Spleen (tissue), 11 donors: Measurements from ENCODE around the gene PRTN3. TPM values are rescaled to one million over a fixed set of nuclear protein-coding genes. Genes with fewer than 3 reads are reported as not detected.
A peak's percentile ranks its signal among the peaks of the same experiment; 100 is the strongest.

Experiments
- DNase-seq: peaks from one replicate; pipeline ENCODE4 v3.0.0-alpha.2; 2020
- H3K27ac ChIP-seq, 8 donors: fragments of 200-600 bp; sonication (generic) in 7 of 8; 1 replicate in 4 of 8; 2 replicates in 4 of 8; pipeline versions ENCODE4 v1.5.0 to v1.8.0; 2016 to 2021; ENCODE audit warnings: inconsistent platforms in 4 of 8, mild to moderate bottlenecking in 4 of 8, moderate library complexity in 1 of 8
- H3K27me3 ChIP-seq, 7 donors: fragments of 200-600 bp; sonication (generic) in 6 of 7; replicated peaks in 1 of 7; 1 replicate in 4 of 7; 2 replicates in 3 of 7; pipeline versions ENCODE4 v1.5.0 to v1.8.0; 2016 to 2021; ENCODE audit warnings: inconsistent platforms in 3 of 7, mild to moderate bottlenecking in 1 of 7
- H3K36me3 ChIP-seq, 6 donors: fragments of 200-600 bp; sonication (generic) in 5 of 6; 1 replicate in 4 of 6; 2 replicates in 2 of 6; pipeline versions ENCODE4 v1.5.0 to v1.8.0; 2016 to 2021; ENCODE audit warnings: inconsistent platforms in 2 of 6
- H3K4me1 ChIP-seq, 6 donors: fragments of 200-600 bp; sonication (generic) in 5 of 6; 1 replicate in 3 of 6; 2 replicates in 3 of 6; pipeline versions ENCODE4 v1.5.0 to v1.8.0; 2016 to 2021; ENCODE audit warnings: inconsistent platforms in 3 of 6
- H3K4me3 ChIP-seq, 8 donors: fragments of 200-600 bp; sonication (generic) in 7 of 8; 1 replicate in 4 of 8; 2 replicates in 4 of 8; pipeline versions ENCODE4 v1.5.0 to v1.8.0; 2016 to 2021; ENCODE audit warnings: inconsistent platforms in 4 of 8, mild to moderate bottlenecking in 4 of 8, moderate library complexity in 2 of 8
- H3K9me3 ChIP-seq, 8 donors: fragments of 200-600 bp; sonication (generic) in 7 of 8; 1 replicate in 4 of 8; 2 replicates in 4 of 8; pipeline versions ENCODE4 v1.5.0 to v1.8.0; 2016 to 2021; ENCODE audit warnings: inconsistent platforms in 4 of 8
- POLR2A ChIP-seq, 3 donors: fragments of 450-650 bp; IDR thresholded peaks; one replicate each; pipeline ENCODE4 v1.5.1; 2017; ENCODE audit warnings: antibody characterized with exemption in 3 of 3, mild to moderate bottlenecking in 1 of 3
- POLR2AphosphoS5 ChIP-seq, 3 donors: sonication (generic); formaldehyde crosslinking; IDR thresholded peaks; one replicate each; pipeline ENCODE4 v1.5.1; 2017; ENCODE audit warnings: antibody characterized with exemption in 3 of 3
- WGBS, 5 donors: extraction: QIAGEN DNeasy Blood & Tissue Kit in 3 of 5; methylation state at CpG; one replicate each; pipeline versions ENCODE4 v1.1.5 to v1.1.7; 2013 to 2018; 5-methylcytosine and 5-hydroxymethylcytosine counted together
- intact Hi-C: fragments of 100-400 bp; cut with DNase I; formaldehyde crosslinking; loops from one replicate; pipeline ENCODE4 v1.15.0; 2023; ENCODE audit warnings: low total_unique reads
- polyA plus RNA-seq, 3 donors: library from polyadenylated mRNA; stranded (reverse); fragments of 200-250 nt; gene quantifications; one replicate each; pipeline ENCODE4 v1.2.1, GENCODE V29; 2013
- total RNA-seq, 7 donors: library from RNA; depleted of rRNA in 3 of 7; stranded (reverse); fragments of >200 nt in 3 of 7; fragmentation: NEBNext Ultra II Directional in 4 of 7; extraction: Animal tissue kit (Norgen Biotek cat#: 25700) in 4 of 7; gene quantifications; one replicate each; pipeline versions ENCODE4 v1.1.0 to v1.2.1, GENCODE V29; 2016 to 2021
- TF ChIP-seq, protein P1 (sequence below), 11 experiments: fragments of 200-600 bp in 7 of 11; fragments of 450-650 bp in 4 of 11; sonication (generic) in 4 of 11; IDR thresholded peaks in 8 of 11; conservative IDR thresholded peaks in 3 of 11; 1 replicate in 7 of 11; 2 replicates in 4 of 11; pipeline versions ENCODE4 v1.4.0 to v1.8.0; 2016 to 2021; ENCODE audit warnings: antibody characterized with exemption in 11 of 11, inconsistent platforms in 4 of 11, mild to moderate bottlenecking in 1 of 11
- donor health status: healthy with polysubstance abuse.
- donor health status: DM: no; HTN: no; CAD: no; lungs with moderate emphysema.
- donor health status: DM: no; HTN: no; CAD: no.
- donor health status: Bipolar disorder and iron deficiency.
- donor health status: healthy.
- donor health status: DM: no; HTN: no; CAD: no.
- donor health status: DM: yes; HTN: yes; CAD: no.

The PRTN3 gene
- total and polyA plus RNA-seq, 10 donors: 0.89 to 168 (median 7.9) TPM

DNA sequence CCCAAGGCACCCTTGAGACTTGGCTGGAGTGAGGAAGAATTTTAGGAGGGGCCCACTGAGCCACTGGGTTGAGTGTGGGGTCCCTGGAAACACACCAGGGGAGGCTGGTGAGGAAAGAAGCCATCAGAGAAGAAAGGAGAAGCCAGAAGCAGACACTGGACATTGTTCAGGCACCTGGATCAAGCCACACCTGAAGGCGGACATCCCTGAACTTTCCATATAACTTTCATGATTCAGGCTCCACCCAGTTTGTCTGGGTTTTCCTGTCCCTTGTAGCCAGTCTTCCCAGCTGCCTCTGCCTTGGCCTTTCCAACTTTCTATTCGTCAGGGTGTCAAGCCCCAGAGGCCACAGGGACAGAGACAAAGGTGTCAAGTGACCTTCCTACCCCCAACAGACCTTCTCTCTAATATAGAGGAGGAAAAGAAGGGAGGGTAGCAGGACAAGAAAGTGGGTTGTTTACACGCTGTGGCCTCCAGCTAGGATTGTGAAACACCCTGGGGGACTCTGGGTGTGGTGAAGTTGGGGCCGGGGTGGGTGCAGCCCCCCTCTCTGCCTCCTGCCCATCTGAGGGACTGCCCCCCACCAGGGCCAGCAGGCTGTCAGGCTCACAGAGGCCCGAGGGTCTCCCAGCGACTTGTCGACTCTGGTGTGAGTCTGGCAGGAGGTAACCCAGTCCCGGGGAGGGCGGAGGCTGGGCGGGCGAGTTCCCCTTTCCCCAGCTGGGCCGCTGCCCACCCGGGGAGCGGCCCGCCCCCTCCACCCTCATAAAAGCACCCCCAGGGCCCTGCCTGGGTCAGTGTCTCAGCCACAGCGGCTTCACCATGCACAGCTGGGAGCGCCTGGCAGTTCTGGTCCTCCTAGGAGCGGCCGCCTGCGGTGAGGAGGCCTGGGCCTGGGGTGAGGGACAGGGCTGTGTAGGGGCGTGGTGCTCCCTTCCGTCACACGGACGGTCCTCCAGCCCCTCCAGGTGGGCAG, 18.4 kb downstream of the PRTN3 start, which contains the start of gene CFD:
Gene CFD (plus strand): TSS at position 797 of the 976 bp plus-strand sequence. CDS start 26 bp downstream, at position 823.
- Histone ChIP-seq H3K4me3 (peak within 1 kb of the TSS in 7 of 8 donors; percentile 27 to 66 (median 42)), H3K9me3 (no peaks in the 10 kb centered on the region), H3K4me1 (peaks cover 11 to 64% (median 46%) of the 10 kb centered on the region in 6 donors), H3K27ac (peak within 1 kb of the TSS in 5 of 8 donors; percentile 1 to 73 (median 60)), H3K27me3 (peaks cover 0 to 77% (median 20%) of the 10 kb centered on the region in 7 donors), H3K36me3 (no peaks in the 10 kb centered on the region)
- TF ChIP-seq POLR2A (IDR thresholded peaks at IDR 0.05) (no peak), POLR2AphosphoS5 (IDR thresholded peaks at IDR 0.05) (peak; percentile 80 to 85 (median 81))
- TF ChIP-seq, protein P1, sequence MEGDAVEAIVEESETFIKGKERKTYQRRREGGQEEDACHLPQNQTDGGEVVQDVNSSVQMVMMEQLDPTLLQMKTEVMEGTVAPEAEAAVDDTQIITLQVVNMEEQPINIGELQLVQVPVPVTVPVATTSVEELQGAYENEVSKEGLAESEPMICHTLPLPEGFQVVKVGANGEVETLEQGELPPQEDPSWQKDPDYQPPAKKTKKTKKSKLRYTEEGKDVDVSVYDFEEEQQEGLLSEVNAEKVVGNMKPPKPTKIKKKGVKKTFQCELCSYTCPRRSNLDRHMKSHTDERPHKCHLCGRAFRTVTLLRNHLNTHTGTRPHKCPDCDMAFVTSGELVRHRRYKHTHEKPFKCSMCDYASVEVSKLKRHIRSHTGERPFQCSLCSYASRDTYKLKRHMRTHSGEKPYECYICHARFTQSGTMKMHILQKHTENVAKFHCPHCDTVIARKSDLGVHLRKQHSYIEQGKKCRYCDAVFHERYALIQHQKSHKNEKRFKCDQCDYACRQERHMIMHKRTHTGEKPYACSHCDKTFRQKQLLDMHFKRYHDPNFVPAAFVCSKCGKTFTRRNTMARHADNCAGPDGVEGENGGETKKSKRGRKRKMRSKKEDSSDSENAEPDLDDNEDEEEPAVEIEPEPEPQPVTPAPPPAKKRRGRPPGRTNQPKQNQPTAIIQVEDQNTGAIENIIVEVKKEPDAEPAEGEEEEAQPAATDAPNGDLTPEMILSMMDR (IDR thresholded peaks at IDR 0.05 in 8 of 11, conservative IDR thresholded peaks at IDR 0.05 in 3 of 11): no peak
- 23 to 32% (median 25%) methylated on average over 9 to 24 of the region's 24 CpGs for WGBS, 5 donors
- DNase-seq: peak; percentile 91
- intact Hi-C loops: loop anchor here (10.0 kb wide), 1 partner anchor 84 kb away; no protein-coding TSS in a partner anchor

GRCh38 chr19:861141-861755, 20.4 kb downstream of the PRTN3 start:
- peak; percentile 76 for DNase-seq
- Histone ChIP-seq H3K27me3 (peaks cover 0 to 58% (median 20%) of the 10 kb centered on the region in 7 donors), H3K36me3 (peaks cover 0 to 5% (median 0%) of the 10 kb centered on the region in 6 donors), H3K9me3 (no peaks in the 10 kb centered on the region), H3K4me1 (peaks cover 11 to 67% (median 48%) of the 10 kb centered on the region in 6 donors), H3K27ac (no peak overlapping the region), H3K4me3 (peak overlapping the region in 2 of 8 donors; percentile 37 to 66)
- TF ChIP-seq POLR2A (IDR thresholded peaks at IDR 0.05) (no peak), POLR2AphosphoS5 (IDR thresholded peaks at IDR 0.05) (no peak)
- TF ChIP-seq, protein P1 (IDR thresholded peaks at IDR 0.05 in 8 of 11, conservative IDR thresholded peaks at IDR 0.05 in 3 of 11): no peak
- intact Hi-C loops: loop anchor here (10.0 kb wide), 1 partner anchor 124 kb away; the partner anchor contains the start of gene WDR18
- 51 to 71% (median 62%) methylated on average over 23 to 33 of the region's 35 CpGs for WGBS, 5 donors

DNA sequence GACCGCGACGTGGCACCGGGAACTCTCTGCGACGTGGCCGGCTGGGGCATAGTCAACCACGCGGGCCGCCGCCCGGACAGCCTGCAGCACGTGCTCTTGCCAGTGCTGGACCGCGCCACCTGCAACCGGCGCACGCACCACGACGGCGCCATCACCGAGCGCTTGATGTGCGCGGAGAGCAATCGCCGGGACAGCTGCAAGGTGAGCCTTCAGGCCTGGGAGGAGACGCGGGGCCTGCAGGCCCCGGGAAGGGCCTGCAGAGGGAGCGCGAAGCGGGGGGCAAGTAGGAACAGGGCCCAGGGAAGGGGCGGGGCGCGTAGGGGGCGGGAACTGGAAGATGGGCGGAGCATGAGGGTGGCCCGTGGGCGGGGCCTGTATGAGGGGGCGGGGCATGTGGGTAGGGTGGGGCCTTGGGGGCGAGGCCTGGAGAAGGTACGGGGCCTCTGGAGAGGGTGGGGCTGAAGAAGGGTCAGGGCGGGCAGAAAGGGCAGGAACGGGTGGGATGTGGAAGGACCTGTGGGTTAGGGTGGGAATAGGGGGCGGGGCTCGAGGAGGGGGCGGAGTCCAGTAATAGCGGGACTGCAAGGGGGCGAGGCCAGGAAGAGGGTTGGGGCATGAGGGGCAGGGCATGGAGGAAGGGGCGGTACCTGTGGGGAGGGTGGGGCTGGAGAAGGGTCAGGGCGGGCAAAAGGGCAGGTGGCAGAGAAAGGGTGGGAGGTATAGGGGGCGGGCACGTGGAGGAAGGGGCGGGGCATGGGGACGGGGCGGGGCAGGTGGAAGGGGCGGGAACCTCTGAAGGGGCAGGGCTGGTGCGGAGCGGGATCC, 21.2 kb downstream of the PRTN3 start:
- 15 to 29% (median 18%) methylated on average over 48 to 60 of the region's 60 CpGs for WGBS, 5 donors
- peak; percentile 88 for DNase-seq

More for the DNA sequence above, 21.2 kb downstream of the PRTN3 start:
- Histone ChIP-seq H3K4me3 (peak overlapping the region in 2 of 8 donors; percentile 31 to 66), H3K9me3 (no peaks in the 10 kb centered on the region), H3K27me3 (peaks cover 0 to 58% (median 20%) of the 10 kb centered on the region in 7 donors), H3K4me1 (peaks cover 11 to 64% (median 46%) of the 10 kb centered on the region in 6 donors), H3K27ac (peak overlapping the region in 1 of 8 donors; percentile 85), H3K36me3 (peaks cover 0 to 5% (median 0%) of the 10 kb centered on the region in 6 donors)
- intact Hi-C loops: loop anchor here (2.0 to 10.0 kb wide), 2 partner anchors 59 to 123 kb away; partner anchors contain the start of gene WDR18
- TF ChIP-seq, protein P1 (IDR thresholded peaks at IDR 0.05 in 8 of 11, conservative IDR thresholded peaks at IDR 0.05 in 3 of 11): no peak
- TF ChIP-seq POLR2AphosphoS5 (IDR thresholded peaks at IDR 0.05) (no peak), POLR2A (IDR thresholded peaks at IDR 0.05) (no peak)
